Measurements from ENCODE around the gene PSEN1. TPM values are rescaled to one million over a fixed set of nuclear protein-coding genes. Genes with fewer than 3 reads are reported as not detected.

PSEN1 gene
- total RNA-seq, 4 donors from 2014 or later, result 101 to 221 (median 135) TPM

DNA sequence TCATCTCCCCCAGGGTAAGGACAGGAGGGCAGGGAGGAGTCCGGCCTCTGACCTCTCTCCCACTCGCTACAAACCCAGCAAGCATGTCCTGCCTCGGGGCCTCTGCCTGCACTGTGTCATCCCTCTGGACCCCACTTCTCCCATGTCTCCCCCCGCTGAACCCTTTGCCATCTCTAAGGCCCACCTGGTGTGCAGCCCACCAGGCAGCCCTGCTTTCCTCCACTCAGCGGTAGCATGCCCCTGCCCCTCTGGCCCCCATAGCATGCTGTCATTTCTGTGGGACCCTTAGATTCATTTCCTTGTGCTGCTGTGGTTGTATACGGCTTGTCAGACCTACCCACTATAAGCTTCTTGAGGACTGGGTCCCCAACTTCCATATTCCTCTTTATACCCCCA, 118.7 kb downstream of the PSEN1 start:
- H3K36me3 ChIP-seq, result no peaks in the 10 kb centered on the region
- H3K27ac ChIP-seq, result no peak overlapping the region
- 92% methylated on average over 6 of the region's 6 CpGs; no CpG with 5 or more reads in 1 of the 2 donors for WGBS, 2 donors (ENCODE audit: low coverage in 1 of 2)
- no peaks in the 10 kb centered on the region for H3K9me3 ChIP-seq
- in situ Hi-C loops (cut with MboI; ENCODE audit: low pct_ligation_motif_present in 1 of 4, low pct_unique_long_range_greater_than_20kb in 1 of 4, low sequenced_read_pairs in 3 of 4) (no loop called here), intact Hi-C loops (cut with DNase I; ENCODE audit: low total_unique reads) (no loop called here)
- no peaks in the 10 kb centered on the region for H3K27me3 ChIP-seq
- TF ChIP-seq POLR2A (IDR thresholded peaks at IDR 0.05) (no peak), POLR2AphosphoS5 (IDR thresholded peaks at IDR 0.05) (no peak), EP300 (IDR thresholded peaks at IDR 0.05; ENCODE audit: low read depth) (no peak)
- TF ChIP-seq, protein P1, sequence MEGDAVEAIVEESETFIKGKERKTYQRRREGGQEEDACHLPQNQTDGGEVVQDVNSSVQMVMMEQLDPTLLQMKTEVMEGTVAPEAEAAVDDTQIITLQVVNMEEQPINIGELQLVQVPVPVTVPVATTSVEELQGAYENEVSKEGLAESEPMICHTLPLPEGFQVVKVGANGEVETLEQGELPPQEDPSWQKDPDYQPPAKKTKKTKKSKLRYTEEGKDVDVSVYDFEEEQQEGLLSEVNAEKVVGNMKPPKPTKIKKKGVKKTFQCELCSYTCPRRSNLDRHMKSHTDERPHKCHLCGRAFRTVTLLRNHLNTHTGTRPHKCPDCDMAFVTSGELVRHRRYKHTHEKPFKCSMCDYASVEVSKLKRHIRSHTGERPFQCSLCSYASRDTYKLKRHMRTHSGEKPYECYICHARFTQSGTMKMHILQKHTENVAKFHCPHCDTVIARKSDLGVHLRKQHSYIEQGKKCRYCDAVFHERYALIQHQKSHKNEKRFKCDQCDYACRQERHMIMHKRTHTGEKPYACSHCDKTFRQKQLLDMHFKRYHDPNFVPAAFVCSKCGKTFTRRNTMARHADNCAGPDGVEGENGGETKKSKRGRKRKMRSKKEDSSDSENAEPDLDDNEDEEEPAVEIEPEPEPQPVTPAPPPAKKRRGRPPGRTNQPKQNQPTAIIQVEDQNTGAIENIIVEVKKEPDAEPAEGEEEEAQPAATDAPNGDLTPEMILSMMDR (IDR thresholded peaks at IDR 0.05), result no peak
- no peaks in the 10 kb centered on the region for H3K4me1 ChIP-seq
- no peak for DNase-seq
- H3K4me3 ChIP-seq, result no peak overlapping the region

- intact Hi-C loops (cut with DNase I; ENCODE audit: low total_unique reads), result no loop called here
- in situ Hi-C loops (cut with MboI; ENCODE audit: low pct_ligation_motif_present in 1 of 4, low pct_unique_long_range_greater_than_20kb in 1 of 4, low sequenced_read_pairs in 3 of 4), result no loop called here
- TF ChIP-seq POLR2AphosphoS5 (IDR thresholded peaks at IDR 0.05) (no peak), EP300 (IDR thresholded peaks at IDR 0.05; ENCODE audit: low read depth) (no peak), POLR2A (IDR thresholded peaks at IDR 0.05) (no peak)
- TF ChIP-seq, protein P1 (IDR thresholded peaks at IDR 0.05), result no peak
- H3K36me3 ChIP-seq, result no peaks in the 10 kb centered on the region
- H3K27me3 ChIP-seq, result no peaks in the 10 kb centered on the region
- no peaks in the 10 kb centered on the region for H3K4me1 ChIP-seq
- no peak for DNase-seq
- no peak overlapping the region for H3K4me3 ChIP-seq
- no peaks in the 10 kb centered on the region for H3K9me3 ChIP-seq
- 84 to 90% methylated on average over 2 to 9 of the region's 9 CpGs for WGBS, 2 donors (ENCODE audit: low coverage in 1 of 2)
- H3K27ac ChIP-seq, result no peak overlapping the region
Measured at GRCh38 chr14:73255693-73256225, 119.5 kb downstream of the PSEN1 start.

- H3K4me3 ChIP-seq, result no peak overlapping the region
- intact Hi-C loops (cut with DNase I; ENCODE audit: low total_unique reads) (no loop called here), in situ Hi-C loops (cut with MboI; ENCODE audit: low pct_ligation_motif_present in 1 of 4, low pct_unique_long_range_greater_than_20kb in 1 of 4, low sequenced_read_pairs in 3 of 4) (no loop called here)
- H3K27ac ChIP-seq, result no peak overlapping the region
- DNase-seq, result no peak
- H3K4me1 ChIP-seq, result no peaks in the 10 kb centered on the region
- H3K9me3 ChIP-seq, result no peaks in the 10 kb centered on the region
- no peak for TF ChIP-seq POLR2AphosphoS5 (IDR thresholded peaks at IDR 0.05)
- no peak for TF ChIP-seq EP300 (IDR thresholded peaks at IDR 0.05; ENCODE audit: low read depth)
- no peak for TF ChIP-seq POLR2A (IDR thresholded peaks at IDR 0.05)
- no peaks in the 10 kb centered on the region for H3K36me3 ChIP-seq
- H3K27me3 ChIP-seq, result no peaks in the 10 kb centered on the region
- WGBS, 2 donors (ENCODE audit: low coverage in 1 of 2), result 69 to 74% methylated on average over 4 of the region's 4 CpGs
Measured at GRCh38 chr14:73258076-73258475, 121.8 kb downstream of the PSEN1 start.

DNA sequence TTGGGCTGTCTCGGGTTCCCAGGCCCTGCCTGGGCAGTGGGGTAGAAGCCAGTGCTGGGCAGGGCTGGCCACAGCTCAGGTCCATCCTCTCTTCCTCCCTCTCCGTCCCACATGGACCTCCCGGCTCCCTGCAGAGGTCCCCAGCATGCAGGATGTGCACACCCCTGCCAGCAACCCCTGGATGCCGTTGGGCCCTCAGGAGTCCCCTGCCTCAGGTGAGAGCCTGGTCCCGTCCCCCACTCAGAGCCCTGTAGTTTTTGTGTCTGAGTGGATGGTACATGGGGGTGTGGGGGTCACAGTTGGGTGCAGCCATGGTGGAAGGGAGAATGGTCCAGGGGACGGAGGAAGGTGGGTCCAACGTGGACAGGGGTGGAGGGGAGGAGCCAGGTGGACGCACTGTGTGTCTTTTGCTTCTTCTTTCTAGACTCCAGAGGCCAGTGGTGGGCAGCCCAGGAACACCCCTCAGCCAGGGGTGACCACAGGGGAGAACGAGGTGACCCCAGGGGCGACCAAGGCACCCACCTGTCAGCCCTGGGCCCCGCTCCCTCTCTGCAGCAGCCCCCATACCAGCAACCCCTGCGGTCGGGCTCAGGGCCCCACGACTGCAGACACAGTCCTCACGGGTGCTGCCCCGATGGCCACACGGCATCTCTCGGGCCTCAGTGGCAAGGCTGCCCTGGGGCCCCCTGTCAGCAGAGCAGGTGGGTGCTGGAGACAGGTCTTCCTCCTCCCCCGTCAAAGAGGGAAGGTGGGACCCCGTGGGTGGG, 122.7 kb downstream of the PSEN1 start:
- intact Hi-C loops (cut with DNase I; ENCODE audit: low total_unique reads), result no loop called here
- Histone ChIP-seq H3K4me1 (no peaks in the 10 kb centered on the region), H3K9me3 (no peaks in the 10 kb centered on the region), H3K4me3 (no peak overlapping the region), H3K27ac (no peak overlapping the region), H3K36me3 (no peaks in the 10 kb centered on the region), H3K27me3 (no peaks in the 10 kb centered on the region)
- WGBS, 2 donors (ENCODE audit: low coverage in 1 of 2), result 78 to 82% methylated on average over 4 to 16 of the region's 20 CpGs
- TF ChIP-seq POLR2AphosphoS5 (IDR thresholded peaks at IDR 0.05) (no peak), EP300 (IDR thresholded peaks at IDR 0.05; ENCODE audit: low read depth) (no peak), POLR2A (IDR thresholded peaks at IDR 0.05) (no peak)
- TF ChIP-seq, protein P1 (IDR thresholded peaks at IDR 0.05), result no peak
- in situ Hi-C loops (cut with MboI; ENCODE audit: low pct_ligation_motif_present in 1 of 4, low pct_unique_long_range_greater_than_20kb in 1 of 4, low sequenced_read_pairs in 3 of 4), result no loop called here
- DNase-seq, result no peak

Measured in transverse colon (tissue), 4 donors.